Hepatocyte (in vitro differentiated cells): ENCODE measurements around the gene HHAT. TPM values are rescaled to one million over a fixed set of nuclear protein-coding genes. Genes with fewer than 3 reads are reported as not detected.

Experiments used
- DNase-seq: peaks from one replicate; pipeline ENCODE4 v3.0.0-alpha.2; 2016; ENCODE audit warnings: low spot score
- H2AFZ ChIP-seq: fragments of 200-600 bp; sonication (generic); 2 replicates; pipeline ENCODE4 v1.6.0; 2016; ENCODE audit warnings: antibody characterized with exemption, mild to moderate bottlenecking
- H3K27ac ChIP-seq: fragments of 200-600 bp; sonication (generic); 2 replicates; pipeline ENCODE4 v1.5.1; 2016; ENCODE audit warnings: mild to moderate bottlenecking
- H3K27me3 ChIP-seq: fragments of 200-600 bp; sonication (generic); 2 replicates; pipeline ENCODE4 v1.6.1; 2016
- H3K36me3 ChIP-seq: fragments of 200-600 bp; sonication (generic); replicated peaks from 2 replicates; pipeline ENCODE4 v1.5.1; 2016; ENCODE audit warnings: low read depth; ENCODE audit not compliant: insufficient read depth
- H3K4me1 ChIP-seq: fragments of 200-600 bp; sonication (generic); 2 replicates; pipeline ENCODE4 v1.5.1; 2016; ENCODE audit warnings: mild to moderate bottlenecking, moderate library complexity; ENCODE audit not compliant: insufficient read depth
- H3K4me2 ChIP-seq: fragments of 200-600 bp; sonication (generic); 2 replicates; pipeline ENCODE4 v1.6.0; 2016
- H3K4me3 ChIP-seq: fragments of 200-600 bp; sonication (generic); 2 replicates; pipeline ENCODE4 v1.5.1; 2016; ENCODE audit warnings: mild to moderate bottlenecking
- H3K79me2 ChIP-seq: fragments of 200-600 bp; sonication (generic); 2 replicates; pipeline ENCODE4 v1.6.0; 2017; ENCODE audit warnings: mild to moderate bottlenecking
- H3K9me2 ChIP-seq: fragments of 200-600 bp; sonication (generic); replicated peaks from 2 replicates; pipeline ENCODE4 v1.6.0; 2017; ENCODE audit warnings: mild to moderate bottlenecking; ENCODE audit not compliant: insufficient read depth
- H3K9me3 ChIP-seq: fragments of 200-600 bp; sonication (generic); 2 replicates; pipeline ENCODE4 v1.5.1; 2016; ENCODE audit warnings: low read depth, mild to moderate bottlenecking
- H4K20me1 ChIP-seq: fragments of 200-600 bp; sonication (generic); 2 replicates; pipeline ENCODE4 v1.6.0; 2016; ENCODE audit warnings: mild to moderate bottlenecking; ENCODE audit not compliant: insufficient read depth, poor library complexity, severe bottlenecking
- CTCF ChIP-seq: fragments of 200-600 bp; sonication (generic); IDR thresholded peaks from 2 replicates; pipeline ENCODE4 v1.5.1; 2016; ENCODE audit warnings: antibody characterized with exemption, mild to moderate bottlenecking; ENCODE audit not compliant: poor library complexity
- EZH2 ChIP-seq: fragments of 200-600 bp; sonication (generic); IDR thresholded peaks from 2 replicates; pipeline ENCODE4 v1.6.1; 2016; ENCODE audit warnings: antibody characterized with exemption, mild to moderate bottlenecking, borderline replicate concordance
- EZH2phosphoT487 ChIP-seq: fragments of 200-600 bp; sonication (generic); IDR thresholded peaks from one replicate; pipeline ENCODE4 v1.6.1; 2018; ENCODE audit warnings: antibody characterized with exemption, mild to moderate bottlenecking, low read depth, moderate library complexity; ENCODE audit not compliant: unreplicated experiment, severe bottlenecking
- WGBS: methylation state at CpG from one replicate; pipeline ENCODE4 v1.1.6; 2016; ENCODE audit warnings: low lambda C conversion rate; ENCODE audit errors: missing lambda C conversion rate; 5-methylcytosine and 5-hydroxymethylcytosine counted together
- polyA plus RNA-seq: library from polyadenylated mRNA; unstranded; fragments of >200 nt; fragmentation: Nextera tagmentation; extraction: Ambion mirVana; gene quantifications from 2 replicates; pipeline ENCODE4 v1.2.1, GENCODE V29; 2016
- total RNA-seq: library from RNA; depleted of rRNA; stranded (reverse); fragments of >200 nt; gene quantifications from 2 replicates; pipeline ENCODE4 v1.2.3, GENCODE V29; 2014

HHAT gene
- total and polyA plus RNA-seq, 2 experiments from 2014 or later, result 5.3 to 6.3 TPM

- Histone ChIP-seq H3K4me3 (no peak overlapping the region), H3K4me1 (no peaks in the 10 kb centered on the region), H3K9me2 (no peaks in the 10 kb centered on the region), H3K36me3 (no peaks in the 10 kb centered on the region), H4K20me1 (no peaks in the 10 kb centered on the region), H3K9me3 (no peaks in the 10 kb centered on the region), H3K4me2 (no peak overlapping the region), H3K79me2 (no peaks in the 10 kb centered on the region), H3K27ac (no peak overlapping the region), H2AFZ (no peak overlapping the region), H3K27me3 (no peaks in the 10 kb centered on the region)
- TF ChIP-seq CTCF (no peak), EZH2 (no peak), EZH2phosphoT487 (no peak)
- 36% methylated on average over 3 of the region's 3 CpGs for WGBS
- DNase-seq, result no peak
These were observed 202.9 kb downstream of the HHAT start for GRCh38 chr1:210531475-210532222.

- Histone ChIP-seq H3K4me1 (no peaks in the 10 kb centered on the region), H3K9me3 (no peaks in the 10 kb centered on the region), H2AFZ (no peak overlapping the region), H3K4me3 (no peak overlapping the region), H3K36me3 (no peaks in the 10 kb centered on the region), H3K27me3 (no peaks in the 10 kb centered on the region), H3K4me2 (no peak overlapping the region), H3K9me2 (no peaks in the 10 kb centered on the region), H3K79me2 (no peaks in the 10 kb centered on the region), H4K20me1 (no peaks in the 10 kb centered on the region), H3K27ac (no peak overlapping the region)
- 42% methylated on average over 1 of the region's 1 CpG for WGBS
- no peak for TF ChIP-seq CTCF
- TF ChIP-seq EZH2phosphoT487, result no peak
- TF ChIP-seq EZH2, result no peak
- no peak for DNase-seq
These were observed 203.5 kb downstream of the HHAT start for GRCh38 chr1:210532223-210532598.

GRCh38 chr1:210535761-210536160, 207.1 kb downstream of the HHAT start:
- 75% methylated on average over 4 of the region's 4 CpGs for WGBS
- Histone ChIP-seq H3K9me2 (no peaks in the 10 kb centered on the region), H2AFZ (no peak overlapping the region), H3K36me3 (no peaks in the 10 kb centered on the region), H3K27ac (no peak overlapping the region), H3K4me3 (no peak overlapping the region), H4K20me1 (no peaks in the 10 kb centered on the region), H3K4me2 (no peak overlapping the region), H3K79me2 (no peaks in the 10 kb centered on the region), H3K27me3 (no peaks in the 10 kb centered on the region), H3K9me3 (no peaks in the 10 kb centered on the region), H3K4me1 (no peaks in the 10 kb centered on the region)
- TF ChIP-seq EZH2phosphoT487 (no peak), EZH2 (no peak), CTCF (no peak)
- DNase-seq, result no peak
